H1 (cell line): ENCODE data around the gene IL21R. TPM values are rescaled to one million over a fixed set of nuclear protein-coding genes. Genes with fewer than 3 reads are reported as not detected.

Source experiments
- CHD7 ChIP-seq: fragments of 300-600 bp; sonication (generic); IDR thresholded peaks from 2 replicates; pipeline ENCODE4 v1.7.1; 2012; ENCODE audit warnings: low read length, moderate library complexity, mild to moderate bottlenecking, inconsistent platforms; ENCODE audit not compliant: insufficient replicate concordance
- POLR2AphosphoS5 ChIP-seq: IDR thresholded peaks from 2 replicates; pipeline ENCODE4 v1.6.1; 2011; ENCODE audit warnings: low read depth, low read length
- polyA plus RNA-seq, 7 experiments: library from polyadenylated mRNA; depleted of rRNA in 3 of 7; stranded (reverse) in 5 of 7; unstranded in 2 of 7; fragments of >200 nt in 5 of 7; fragments of 200-250 nt in 2 of 7; gene quantifications; 1 replicate in 5 of 7; 2 replicates in 1 of 7; 4 replicates in 1 of 7; pipeline versions ENCODE4 v1.2.1 to v1.2.3, GENCODE V29; 2011 to 2013; ENCODE audit warnings: missing spikeins in 2 of 7, mixed read lengths in 2 of 7
- total RNA-seq: library from RNA; stranded (reverse); fragmentation: NEBNext Ultra II Directional; extraction: Animal tissue kit (Norgen Biotek cat#: 25700); gene quantifications from 2 replicates; pipeline ENCODE4 v1.2.1, GENCODE V29; 2021

The IL21R gene
- total and polyA plus RNA-seq, 2 of the 8 experiments (the other 6 are each of a cell fraction or from before 2014, with no cell fraction given), result 0.34 to 0.70 TPM

DNA sequence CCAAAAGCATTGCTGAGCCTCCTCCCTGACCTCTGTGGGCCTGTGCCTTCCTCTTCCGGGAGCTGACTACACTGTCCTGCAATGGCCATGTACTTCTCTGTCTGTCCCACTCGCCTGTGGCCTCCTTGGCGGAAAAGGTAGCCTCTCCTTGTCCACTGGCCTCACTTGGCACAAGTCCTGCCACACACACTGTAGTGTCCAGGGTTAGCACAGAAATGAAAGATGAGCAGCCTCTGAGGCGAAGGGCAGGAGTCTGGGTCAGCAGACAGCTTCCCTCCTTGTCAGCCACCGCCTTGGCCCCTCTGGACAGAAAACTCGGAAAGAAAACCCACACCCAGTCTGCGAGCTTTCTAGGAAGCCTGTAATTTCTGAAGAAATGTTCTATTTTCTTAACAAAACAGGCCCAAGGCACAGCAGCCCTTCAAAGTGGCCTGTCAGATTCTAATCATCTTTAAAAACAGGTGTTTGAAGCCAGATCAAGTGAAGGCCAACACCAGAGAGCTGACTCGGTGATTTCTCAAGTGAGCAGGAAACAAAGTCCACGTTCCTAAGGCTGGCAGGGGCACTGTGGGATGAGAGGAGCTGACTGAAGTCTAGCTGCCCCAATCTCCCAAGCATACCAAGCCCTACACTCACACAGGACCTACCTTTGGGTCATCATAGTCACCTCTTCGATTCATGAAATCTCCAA lies 80.6 kb downstream of the IL21R start (continued):
- TF ChIP-seq CHD7 (no peak), POLR2AphosphoS5 (no peak)
